Panc1 (cell line): ENCODE measurements around the gene EPN2. TPM values are rescaled to one million over a fixed set of nuclear protein-coding genes. Genes with fewer than 3 reads are reported as not detected.
A peak's percentile ranks its signal among the peaks of the same experiment; 100 is the strongest.
"Not testable (repeated sequence)": the region's sequence is repeated elsewhere in the genome, so short reads cannot be mapped to it uniquely, and the experiment has no call there.

Source experiments
- ATAC-seq: fragments of 200-7000 bp; cut with Tn5 transposase; 2 replicates; pipeline ENCODE4 v1.9.1; 2020; ENCODE audit warnings: mild to moderate bottlenecking, moderate library complexity
- BruUV-seq: library from RNA; stranded (reverse); fragments of 400-500 nt; replicated peaks from 2 replicates; lab custom pipeline; 2021; lab: Mats Ljungman, UMichigan
- CTCF ChIA-PET: fragments of 300-600 bp; sonication (Branson Sonifier 250); formaldehyde crosslinking; loops from one replicate; lab custom pipeline; 2022; ENCODE audit warnings: antibody characterized with exemption; lab: Charles Lee
- POLR2A ChIA-PET: fragments of 300-600 bp; sonication (Branson Sonifier 250); formaldehyde crosslinking; loops from one replicate; lab custom pipeline; 2022; ENCODE audit warnings: antibody characterized with exemption; lab: Charles Lee
- DNase-seq: peaks from one replicate; pipeline ENCODE4 v3.0.0-alpha.2; 2010; ENCODE audit warnings: low read depth, low spot score
- H3K27ac ChIP-seq: 2 replicates; pipeline ENCODE4 v1.5.1; 2011; ENCODE audit warnings: mild to moderate bottlenecking, low read length, inconsistent platforms
- H3K27me3 ChIP-seq: fragments of 200-500 bp; sonication (Bioruptor generic); 2 replicates; pipeline ENCODE4 v1.6.0; 2014; ENCODE audit warnings: low read length, inconsistent platforms; ENCODE audit not compliant: control insufficient read depth, insufficient read depth
- H3K36me3 ChIP-seq: fragments of 200-500 bp; sonication (Bioruptor generic); 2 replicates; pipeline ENCODE4 v1.5.1; 2014; ENCODE audit warnings: inconsistent platforms, mild to moderate bottlenecking, low read length, moderate library complexity; ENCODE audit not compliant: control insufficient read depth, insufficient read depth
- H3K4me1 ChIP-seq: 2 replicates; pipeline ENCODE4 v1.5.1; 2011; ENCODE audit warnings: inconsistent platforms, mild to moderate bottlenecking, low read length, moderate library complexity; ENCODE audit not compliant: control insufficient read depth, insufficient read depth
- H3K4me3 ChIP-seq, 2 experiments: 2 replicates each; pipeline ENCODE4 v1.5.1; 2011 to 2012; ENCODE audit warnings: low read depth in 2 of 2, low read length in 2 of 2, mild to moderate bottlenecking in 2 of 2, inconsistent platforms in 1 of 2, moderate library complexity in 1 of 2
- H3K9me3 ChIP-seq: fragments of 200-500 bp; sonication (Bioruptor generic); 2 replicates; pipeline ENCODE4 v1.5.1; 2014; ENCODE audit warnings: low read depth, mild to moderate bottlenecking, inconsistent platforms, low read length, moderate library complexity; ENCODE audit not compliant: control insufficient read depth, insufficient read depth
- in situ Hi-C: cut with HindIII; loops from 2 replicates; pipeline ENCODE4 v1.10.0; 2016; ENCODE audit warnings: low sequenced_read_pairs, low pct_unique_long_range_greater_than_20kb
- intact Hi-C: fragments of 100-400 bp; cut with micrococcal nuclease; formaldehyde crosslinking; loops from one replicate; pipeline ENCODE4 v1.10.0; 2022; ENCODE audit not compliant: unreplicated experiment
- total RNA-seq: library from RNA; stranded (reverse); gene quantifications from one replicate; pipeline ENCODE4 v1.2.1, GENCODE V29; 2021; ENCODE audit not compliant: unreplicated experiment

EPN2 gene
- total RNA-seq, 1 experiment from 2014 or later = 35.0 TPM

GRCh38 chr17:19203429-19203828 is 33.7 kb upstream of the EPN2 start:
- H3K36me3 ChIP-seq, H3K9me3 ChIP-seq, H3K4me1 ChIP-seq, H3K27ac ChIP-seq, intact Hi-C loops, in situ Hi-C loops, H3K27me3 ChIP-seq, CTCF ChIA-PET, BruUV-seq, DNase-seq, POLR2A ChIA-PET, H3K4me3 ChIP-seq: not testable (repeated sequence)
- peak; percentile 66 for ATAC-seq

DNA sequence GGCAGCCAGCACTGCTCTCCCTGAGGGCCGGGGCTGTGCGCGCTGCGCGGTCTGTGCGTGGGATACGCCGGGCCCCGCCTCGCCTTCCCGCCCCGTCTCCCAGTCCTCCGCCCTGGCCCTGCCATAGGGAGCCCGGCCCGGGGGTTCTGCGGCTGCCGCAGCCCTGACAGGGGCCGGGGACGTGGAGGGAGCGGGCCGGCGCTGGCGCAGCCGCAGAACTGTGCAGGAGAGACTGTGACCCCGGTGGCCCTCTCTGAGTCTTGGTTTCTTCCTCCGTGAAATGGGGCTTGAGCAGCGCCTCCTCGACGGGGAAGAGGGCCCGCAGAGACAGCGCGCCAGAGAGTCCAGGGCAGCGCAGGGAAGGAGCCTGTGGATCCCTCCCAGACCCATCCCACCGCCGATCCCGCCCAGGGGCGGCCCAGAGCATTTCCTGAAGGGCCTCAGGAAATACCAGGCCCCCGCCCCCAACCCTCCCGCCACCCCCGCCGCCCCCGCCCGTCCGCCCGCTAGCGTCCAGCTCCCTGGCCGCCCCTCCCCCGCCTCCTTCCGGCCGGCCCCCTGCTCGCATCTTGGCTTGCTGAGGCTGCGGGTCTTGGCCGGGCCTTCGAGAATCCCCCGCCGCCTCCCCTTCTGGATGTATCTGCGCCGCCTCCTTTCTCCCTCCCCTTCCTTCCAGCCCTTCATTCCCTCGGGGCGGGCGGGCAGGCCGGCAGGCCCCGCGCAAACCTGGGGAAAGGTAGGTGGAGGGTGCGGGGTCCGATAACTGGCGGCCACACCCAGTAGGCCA is 21.9 kb upstream of the EPN2 start:
- ATAC-seq = peak; percentile 85
- BruUV-seq, H3K9me3 ChIP-seq, POLR2A ChIA-PET, H3K4me1 ChIP-seq, H3K36me3 ChIP-seq, DNase-seq, CTCF ChIA-PET, H3K27me3 ChIP-seq, H3K27ac ChIP-seq, in situ Hi-C loops, intact Hi-C loops, H3K4me3 ChIP-seq: not testable (repeated sequence)

GRCh38 chr17:19216148-19216926 is 20.8 kb upstream of the EPN2 start:
- CTCF ChIA-PET, POLR2A ChIA-PET, intact Hi-C loops, H3K4me3 ChIP-seq, H3K27ac ChIP-seq, H3K4me1 ChIP-seq, in situ Hi-C loops, H3K27me3 ChIP-seq, ATAC-seq, H3K9me3 ChIP-seq, H3K36me3 ChIP-seq, BruUV-seq, DNase-seq: not testable (repeated sequence)

DNA sequence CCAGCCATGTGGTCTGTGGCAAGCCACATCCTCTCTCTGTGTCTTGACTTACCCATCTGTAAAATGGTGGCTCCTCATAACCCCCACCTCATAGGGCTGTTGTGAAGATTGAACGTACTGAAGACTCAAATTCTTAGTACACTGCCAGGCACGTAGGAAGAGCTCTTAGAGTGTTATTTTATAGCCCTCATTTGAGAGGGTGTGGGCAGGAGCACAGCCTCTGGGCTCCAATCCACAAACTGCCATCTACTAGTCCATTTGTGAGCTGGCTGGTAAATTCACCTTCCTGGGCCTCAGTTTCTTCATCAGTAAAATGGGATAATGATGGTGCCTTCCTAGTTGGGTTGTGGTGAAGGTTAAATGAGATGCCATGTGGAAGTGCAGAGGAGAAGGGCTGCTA is 18.3 kb upstream of the EPN2 start:
- H3K4me1 ChIP-seq, intact Hi-C loops, H3K36me3 ChIP-seq, BruUV-seq, H3K9me3 ChIP-seq, POLR2A ChIA-PET, H3K27me3 ChIP-seq, ATAC-seq, CTCF ChIA-PET, in situ Hi-C loops, DNase-seq, H3K4me3 ChIP-seq, H3K27ac ChIP-seq: not testable (repeated sequence)

DNA sequence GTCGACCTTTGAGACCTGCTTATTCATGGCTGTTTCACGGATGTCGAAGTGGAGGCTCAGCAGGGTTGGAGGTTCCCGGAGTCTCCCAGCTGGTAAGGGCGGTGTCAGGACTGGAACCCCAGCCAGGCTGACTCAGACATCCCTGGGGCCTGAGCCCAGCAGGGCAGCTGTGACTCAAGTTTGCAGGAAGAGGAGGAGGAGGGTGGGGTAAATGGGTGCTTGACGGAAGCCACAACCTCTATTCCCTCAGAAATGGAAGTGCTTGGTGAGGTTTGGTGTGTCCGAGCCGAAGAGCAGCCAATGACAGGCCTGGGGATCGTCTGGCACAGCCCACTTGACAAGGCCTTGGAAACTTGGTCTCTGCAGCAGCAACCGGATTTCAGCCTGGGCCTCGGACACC is 17.8 kb upstream of the EPN2 start:
- DNase-seq, H3K36me3 ChIP-seq, BruUV-seq, H3K4me3 ChIP-seq, CTCF ChIA-PET, intact Hi-C loops, H3K9me3 ChIP-seq, in situ Hi-C loops, H3K27me3 ChIP-seq, H3K27ac ChIP-seq, POLR2A ChIA-PET, H3K4me1 ChIP-seq: not testable (repeated sequence)
- peak; percentile 66 for ATAC-seq

DNA sequence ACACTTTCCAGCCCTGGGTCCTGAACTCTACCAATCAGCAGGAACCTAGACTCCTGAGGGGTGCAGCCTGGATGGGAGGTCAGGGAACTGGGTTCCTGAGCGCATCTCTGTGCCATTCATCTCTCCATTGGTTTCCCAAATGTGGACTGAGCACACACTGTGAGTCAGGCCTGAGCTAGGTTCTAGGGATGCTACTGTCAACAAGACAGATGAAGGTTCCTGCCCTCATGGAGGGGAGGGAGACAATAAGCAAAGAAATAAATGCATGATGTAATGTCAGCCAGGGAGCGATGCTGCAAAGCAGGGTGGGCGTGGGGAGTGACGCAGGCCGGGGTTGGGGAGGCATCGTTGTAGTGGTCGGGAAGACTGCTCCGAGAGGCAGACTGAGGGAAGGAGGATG is 17.0 kb upstream of the EPN2 start:
- BruUV-seq, ATAC-seq, in situ Hi-C loops, H3K4me1 ChIP-seq, H3K36me3 ChIP-seq, DNase-seq, H3K27ac ChIP-seq, H3K9me3 ChIP-seq, intact Hi-C loops, H3K4me3 ChIP-seq, H3K27me3 ChIP-seq, CTCF ChIA-PET, POLR2A ChIA-PET: not testable (repeated sequence)
